ENCODE data around the gene MPZL2. TPM values are rescaled to one million over a fixed set of nuclear protein-coding genes. Genes with fewer than 3 reads are reported as not detected.
A peak's percentile ranks its signal among the peaks of the same experiment; 100 is the strongest.

Gene MPZL2
- total RNA-seq, 1 experiment from 2014 or later: not detected

GRCh38 chr11:118219732-118220131 lies 44.4 kb downstream of the MPZL2 start:
- no peak for DNase-seq
- Histone ChIP-seq H3K27me3 (peaks cover 6% of the 10 kb centered on the region; the same call in 1 of the 2 replicates), H3K4me3 (no peak overlapping the region), H3K9me3 (no peaks in the 10 kb centered on the region), H3K36me3 (no peaks in the 10 kb centered on the region)

- Histone ChIP-seq H3K36me3 (no peaks in the 10 kb centered on the region), H3K9me3 (no peaks in the 10 kb centered on the region), H3K27me3 (peaks cover 6% of the 10 kb centered on the region; the same call in 1 of the 2 replicates), H3K4me3 (no peak overlapping the region)
- DNase-seq: no peak
Measured at GRCh38 chr11:118219244-118219643, 44.9 kb downstream of the MPZL2 start.

DNA sequence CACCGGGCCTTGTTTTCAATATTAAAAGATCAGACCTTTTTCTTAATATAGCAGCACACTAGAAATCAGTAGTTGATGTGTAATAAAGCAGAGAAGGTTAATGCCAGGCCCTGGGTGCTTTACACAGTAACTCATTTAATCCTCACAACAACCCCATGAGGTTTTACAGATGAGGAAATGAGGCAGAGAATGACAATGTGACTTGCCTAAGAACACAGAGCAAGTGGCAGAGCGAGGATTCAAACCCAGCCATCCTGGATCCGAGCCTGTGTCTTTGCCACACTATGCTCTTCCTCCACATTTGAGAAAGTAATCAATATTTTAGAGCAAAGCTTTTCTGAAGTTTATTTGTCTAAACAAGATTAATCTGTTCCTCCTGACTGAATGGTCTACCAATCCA lies 46.5 kb downstream of the MPZL2 start:
- H3K9me3 ChIP-seq: no peaks in the 10 kb centered on the region
- peaks cover 6% of the 10 kb centered on the region; the same call in 1 of the 2 replicates for H3K27me3 ChIP-seq
- no peak for DNase-seq
- no peaks in the 10 kb centered on the region for H3K36me3 ChIP-seq
- no peak overlapping the region for H3K4me3 ChIP-seq

- no peak for DNase-seq
- peaks cover 6% of the 10 kb centered on the region; the same call in 1 of the 2 replicates for H3K27me3 ChIP-seq
- no peaks in the 10 kb centered on the region for H3K9me3 ChIP-seq
Measured at GRCh38 chr11:118216621-118217481, 47.2 kb downstream of the MPZL2 start.

GRCh38 chr11:118215765-118216164 lies 48.3 kb downstream of the MPZL2 start:
- no peak for DNase-seq
- Histone ChIP-seq H3K4me3 (no peak overlapping the region), H3K9me3 (no peaks in the 10 kb centered on the region), H3K27me3 (0 out of 2 replicates have a peak, but pooled peaks cover 3% of the 10 kb centered on the region), H3K36me3 (no peaks in the 10 kb centered on the region)

More at GRCh38 chr11:118216621-118217481, 47.2 kb downstream of the MPZL2 start:
- no peak overlapping the region for H3K4me3 ChIP-seq
- H3K36me3 ChIP-seq: no peaks in the 10 kb centered on the region

DNA sequence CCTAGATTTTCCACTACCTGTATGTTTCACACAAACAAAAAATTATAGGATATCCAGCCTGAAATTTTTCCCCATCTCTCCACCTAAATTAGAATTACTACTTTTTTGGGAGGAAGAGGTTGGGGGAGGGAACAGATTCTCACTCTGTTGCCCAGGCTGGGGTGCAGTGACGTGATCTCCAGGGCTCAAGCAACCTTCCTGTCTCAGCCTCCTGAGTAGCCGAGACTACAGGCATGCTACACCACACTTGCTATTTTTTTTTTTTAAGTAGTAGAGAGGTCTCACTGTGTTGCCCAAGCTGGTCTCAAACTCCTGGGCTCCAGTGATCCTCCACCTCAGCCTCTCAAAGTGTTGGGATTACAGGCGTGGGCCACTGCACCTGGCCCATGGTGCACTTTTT lies 48.8 kb downstream of the MPZL2 start:
- H3K27me3 ChIP-seq: 0 out of 2 replicates have a peak, but pooled peaks cover 3% of the 10 kb centered on the region
- no peaks in the 10 kb centered on the region for H3K36me3 ChIP-seq
- no peaks in the 10 kb centered on the region for H3K9me3 ChIP-seq

DNA sequence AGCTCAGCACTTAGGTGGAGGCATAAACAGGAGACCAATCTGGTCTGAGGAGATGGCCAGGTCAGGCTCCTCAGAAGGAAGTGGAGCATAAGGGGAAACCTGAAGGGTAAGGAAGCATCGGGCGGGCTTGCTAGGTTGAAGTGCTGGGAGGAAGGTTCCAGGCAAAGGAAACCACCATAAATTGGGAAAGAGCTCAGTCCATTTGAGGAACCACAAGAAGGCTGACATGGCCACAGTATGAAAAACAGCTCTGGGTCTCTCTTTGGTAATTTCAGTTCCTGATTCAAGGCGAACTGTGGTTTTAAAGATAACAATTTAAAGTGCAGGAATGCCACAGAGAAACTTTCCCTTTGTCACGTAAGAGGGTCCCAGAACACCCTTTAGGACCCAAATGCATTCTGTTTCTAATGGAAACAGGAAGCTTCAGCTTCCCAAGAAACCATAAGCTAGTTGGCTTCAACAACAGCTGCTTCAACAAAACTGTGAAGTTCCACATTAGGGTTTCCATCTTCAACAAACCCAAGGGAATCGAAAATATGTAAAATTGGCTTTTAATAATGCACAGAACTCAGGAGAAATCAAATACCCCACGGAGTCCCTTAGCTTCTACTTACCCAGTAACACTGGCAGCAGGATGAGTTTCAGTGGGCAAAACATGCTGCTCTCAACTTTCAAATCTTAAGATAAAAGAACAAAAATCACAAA lies 49.7 kb downstream of the MPZL2 start:
- no peak for DNase-seq
- Histone ChIP-seq H3K4me3 (no peak overlapping the region), H3K27me3 (0 out of 2 replicates have a peak, but pooled peaks cover 3% of the 10 kb centered on the region), H3K36me3 (no peaks in the 10 kb centered on the region), H3K9me3 (no peaks in the 10 kb centered on the region)

More for the DNA sequence above, 48.8 kb downstream of the MPZL2 start:
- DNase-seq: no peak
- H3K4me3 ChIP-seq: no peak overlapping the region

DNA sequence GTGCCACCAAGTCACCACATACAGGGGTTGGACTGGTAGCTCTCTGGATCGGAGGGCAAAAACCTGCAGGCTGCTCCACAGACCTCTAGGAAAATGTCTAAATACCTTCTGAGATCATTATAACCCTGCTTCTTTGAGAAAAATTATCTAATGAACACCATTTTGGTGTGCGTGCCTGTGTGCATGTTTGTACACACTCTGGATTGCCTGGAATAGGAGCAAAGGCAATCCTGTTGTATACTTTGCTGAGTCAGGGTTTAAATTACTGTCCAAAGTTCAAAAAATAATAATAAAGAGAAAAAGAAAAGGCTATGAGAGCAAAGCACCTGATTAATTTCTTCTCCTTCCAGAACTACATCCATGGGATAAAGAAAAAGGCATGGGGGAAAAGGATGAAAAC lies 50.3 kb downstream of the MPZL2 start:
- no peak for DNase-seq
- Histone ChIP-seq H3K27me3 (0 out of 2 replicates have a peak, but pooled peaks cover 3% of the 10 kb centered on the region), H3K9me3 (no peaks in the 10 kb centered on the region), H3K4me3 (no peak overlapping the region), H3K36me3 (no peaks in the 10 kb centered on the region)

GRCh38 chr11:118213201-118213600 lies 50.9 kb downstream of the MPZL2 start:
- H3K36me3 ChIP-seq: no peaks in the 10 kb centered on the region
- H3K9me3 ChIP-seq: no peaks in the 10 kb centered on the region
- 0 out of 2 replicates have a peak, but pooled peaks cover 3% of the 10 kb centered on the region for H3K27me3 ChIP-seq
- no peak overlapping the region for H3K4me3 ChIP-seq
- DNase-seq: no peak

DNA sequence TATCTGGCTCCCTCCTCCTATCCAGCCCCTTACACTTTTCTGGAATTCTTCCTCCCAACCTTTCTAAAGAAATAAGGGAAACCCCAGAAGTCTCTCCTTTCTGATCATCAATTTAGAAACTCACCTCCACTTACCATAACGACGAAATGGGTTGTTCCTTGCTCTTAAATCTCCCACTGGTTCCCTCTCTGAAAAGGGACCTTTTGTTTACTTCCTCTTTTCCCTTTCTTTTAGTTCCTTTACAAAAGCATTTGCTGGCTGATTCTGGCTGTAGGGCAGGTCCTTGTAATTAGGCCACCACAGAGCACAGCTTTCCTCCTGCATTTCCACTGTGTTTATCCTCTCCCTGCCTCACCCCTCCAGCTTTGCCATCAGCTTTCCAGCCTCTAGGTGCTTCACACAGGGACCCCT lies 51.3 kb downstream of the MPZL2 start:
- H3K4me3 ChIP-seq: no peak overlapping the region
- no peaks in the 10 kb centered on the region for H3K36me3 ChIP-seq
- DNase-seq: no peak
- 0 out of 2 replicates have a peak, but pooled peaks cover 3% of the 10 kb centered on the region for H3K27me3 ChIP-seq
- no peaks in the 10 kb centered on the region for H3K9me3 ChIP-seq

DNA sequence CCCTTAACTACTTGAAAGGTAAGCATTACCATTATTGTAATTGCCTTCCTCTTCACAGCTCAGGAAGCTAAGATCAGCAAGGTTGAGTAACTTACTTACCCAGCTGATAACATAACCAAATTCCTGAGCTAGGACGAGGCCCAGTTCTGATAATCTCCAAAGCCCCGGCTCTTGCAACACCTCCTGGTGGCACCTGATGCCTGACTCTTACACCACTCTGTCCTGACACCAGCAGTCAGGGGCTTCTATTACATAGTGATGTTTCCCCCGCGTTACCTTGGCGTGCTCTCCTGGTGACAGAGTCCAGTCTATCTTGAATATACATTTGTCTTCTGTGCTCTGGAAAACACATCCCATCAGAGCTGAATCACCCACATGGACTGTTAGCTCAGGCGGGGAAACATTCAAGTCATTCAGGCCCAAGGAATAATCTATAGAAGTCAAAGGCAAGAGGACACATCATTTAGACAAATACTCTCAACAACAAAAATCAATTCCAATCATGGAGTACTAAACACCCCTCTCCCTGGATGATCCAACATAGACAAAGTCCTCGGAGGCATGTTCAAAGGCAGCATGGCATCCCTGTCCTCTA lies 51.9 kb downstream of the MPZL2 start:
- no peaks in the 10 kb centered on the region for H3K9me3 ChIP-seq
- H3K36me3 ChIP-seq: no peaks in the 10 kb centered on the region
- H3K4me3 ChIP-seq: no peak overlapping the region
- DNase-seq: no peak
- H3K27me3 ChIP-seq: no peaks in the 10 kb centered on the region

GRCh38 chr11:118211006-118211405 lies 53.1 kb downstream of the MPZL2 start:
- Histone ChIP-seq H3K9me3 (no peaks in the 10 kb centered on the region), H3K4me3 (no peak overlapping the region), H3K27me3 (no peaks in the 10 kb centered on the region), H3K36me3 (no peaks in the 10 kb centered on the region)
- peak; percentile 77 for DNase-seq

- Histone ChIP-seq H3K36me3 (no peaks in the 10 kb centered on the region), H3K27me3 (no peaks in the 10 kb centered on the region), H3K4me3 (no peak overlapping the region), H3K9me3 (no peaks in the 10 kb centered on the region)
- DNase-seq: no peak
Measured at GRCh38 chr11:118210323-118210722, 53.8 kb downstream of the MPZL2 start.

DNA sequence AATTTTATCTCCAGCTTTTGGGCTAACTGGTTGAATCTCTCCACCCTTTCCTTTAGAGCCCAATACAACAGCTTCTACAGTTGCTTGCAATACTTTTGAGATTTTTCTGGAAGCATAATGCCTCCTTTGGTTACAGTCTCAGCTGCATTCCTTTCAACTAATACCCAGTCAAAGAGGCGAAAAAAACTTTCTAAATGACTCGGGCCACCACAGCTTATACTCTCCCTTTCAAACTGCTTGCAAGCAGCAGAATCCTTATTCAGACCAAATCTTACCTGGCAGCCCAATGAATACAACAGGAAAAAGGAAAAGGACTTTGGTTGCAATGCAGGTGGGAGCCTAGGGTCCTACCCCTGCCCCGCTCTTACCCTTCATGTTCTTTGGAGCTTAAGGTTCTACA lies 55.1 kb downstream of the MPZL2 start:
- H3K27me3 ChIP-seq: no peaks in the 10 kb centered on the region
- H3K4me3 ChIP-seq: no peak overlapping the region
- DNase-seq: no peak
- H3K36me3 ChIP-seq: no peaks in the 10 kb centered on the region
- no peaks in the 10 kb centered on the region for H3K9me3 ChIP-seq

DNA sequence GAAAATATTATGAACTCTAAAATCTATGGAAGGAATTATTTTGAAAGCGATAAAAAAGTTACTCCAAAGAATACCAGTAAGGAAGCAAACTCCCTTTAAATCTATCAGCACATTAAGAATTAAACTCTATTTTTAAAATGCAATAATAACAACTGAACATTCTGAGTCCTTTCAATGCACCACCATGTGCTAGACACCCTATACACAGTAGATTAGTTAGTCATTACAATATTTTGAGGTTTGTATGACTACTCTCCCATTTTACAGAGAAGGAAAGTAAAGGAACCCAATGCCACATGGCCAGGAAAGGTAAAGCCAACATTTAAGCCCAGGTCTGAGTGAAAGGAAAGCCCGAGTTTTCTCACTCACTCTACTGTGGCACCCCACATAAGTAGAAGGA lies 57.0 kb downstream of the MPZL2 start:
- Histone ChIP-seq H3K4me3 (no peak overlapping the region), H3K9me3 (no peaks in the 10 kb centered on the region), H3K27me3 (no peaks in the 10 kb centered on the region), H3K36me3 (no peaks in the 10 kb centered on the region)
- DNase-seq: no peak

DNA sequence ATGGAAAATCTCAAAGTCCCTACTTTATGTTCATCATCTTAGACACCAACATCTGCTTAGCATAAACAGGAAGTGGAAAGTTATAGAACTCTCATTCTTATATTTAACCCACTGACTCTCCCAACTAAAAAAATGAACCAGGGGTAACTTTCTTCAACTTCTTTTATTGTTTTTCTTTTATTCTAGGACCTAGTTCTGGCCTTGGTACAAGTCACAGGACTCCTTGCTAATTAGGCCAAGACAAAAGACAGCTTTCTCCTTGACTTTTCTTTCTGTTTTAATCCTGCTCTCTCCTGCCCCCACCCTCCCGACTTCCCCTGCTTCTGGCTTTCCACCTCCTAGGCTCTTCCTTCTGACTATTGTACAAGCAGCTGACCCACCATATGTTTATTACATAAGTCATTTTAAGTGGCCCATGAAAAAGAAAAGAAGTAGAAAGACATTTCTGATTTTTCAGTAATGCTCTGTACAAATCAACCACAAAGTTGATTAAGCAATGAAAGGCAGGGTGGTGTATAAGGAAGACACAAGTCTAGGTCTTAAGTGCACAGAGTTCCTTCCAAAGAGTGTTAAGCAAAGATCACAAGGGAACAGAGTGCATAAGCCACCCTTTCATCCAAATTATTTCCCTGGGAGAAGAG lies 57.6 kb downstream of the MPZL2 start:
- no peak for DNase-seq

More for the DNA sequence above, 57.6 kb downstream of the MPZL2 start:
- Histone ChIP-seq H3K36me3 (no peaks in the 10 kb centered on the region), H3K9me3 (no peaks in the 10 kb centered on the region), H3K4me3 (no peak overlapping the region), H3K27me3 (no peaks in the 10 kb centered on the region)

Measured in MG63 (cell line).